ENCODE data around the gene CABP2.

DNA sequence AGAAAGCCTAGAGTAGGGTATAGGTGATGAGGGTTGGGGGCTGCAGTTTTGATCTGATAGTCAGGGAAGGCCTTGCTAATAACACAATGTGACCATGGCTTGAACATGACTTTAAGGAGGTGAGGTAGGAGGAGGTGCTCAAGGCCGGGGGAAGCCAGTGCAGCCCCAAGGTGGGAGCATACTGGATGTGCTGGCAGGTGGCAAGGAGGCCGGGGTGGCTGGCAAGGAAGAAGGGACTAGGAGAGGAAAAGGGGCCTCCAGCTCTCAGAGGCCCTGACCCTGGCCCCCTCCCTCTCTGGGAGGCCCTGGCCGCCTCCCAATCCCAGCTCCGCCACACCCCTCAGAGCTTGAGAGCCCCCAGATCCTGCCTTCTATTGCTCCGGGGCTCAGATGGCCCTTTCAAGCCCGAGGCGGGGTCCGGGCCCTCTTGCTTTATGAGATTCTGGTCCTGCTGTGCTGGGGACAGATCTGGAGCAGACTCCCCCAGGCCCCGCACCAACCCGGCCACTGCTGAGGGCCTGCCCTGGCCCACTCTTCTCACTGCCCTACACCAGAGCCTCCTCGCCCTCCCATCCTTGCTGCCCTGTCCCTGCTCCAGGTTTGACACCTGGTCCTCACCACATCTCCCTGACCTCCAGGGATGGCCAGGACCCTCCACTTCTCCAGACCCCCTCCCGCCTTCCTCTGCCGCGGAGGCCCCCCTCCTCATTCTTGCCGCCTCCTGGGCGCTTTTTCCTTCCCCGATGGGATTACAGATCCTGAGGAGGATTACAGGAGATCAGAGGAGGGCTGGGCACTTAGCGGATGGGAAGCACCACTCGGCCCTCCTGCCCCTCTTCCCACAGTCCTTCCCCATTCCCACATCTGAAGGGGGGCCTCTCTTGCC lies 19.9 kb downstream of the CABP2 start:
- TF ChIP-seq, protein P1, sequence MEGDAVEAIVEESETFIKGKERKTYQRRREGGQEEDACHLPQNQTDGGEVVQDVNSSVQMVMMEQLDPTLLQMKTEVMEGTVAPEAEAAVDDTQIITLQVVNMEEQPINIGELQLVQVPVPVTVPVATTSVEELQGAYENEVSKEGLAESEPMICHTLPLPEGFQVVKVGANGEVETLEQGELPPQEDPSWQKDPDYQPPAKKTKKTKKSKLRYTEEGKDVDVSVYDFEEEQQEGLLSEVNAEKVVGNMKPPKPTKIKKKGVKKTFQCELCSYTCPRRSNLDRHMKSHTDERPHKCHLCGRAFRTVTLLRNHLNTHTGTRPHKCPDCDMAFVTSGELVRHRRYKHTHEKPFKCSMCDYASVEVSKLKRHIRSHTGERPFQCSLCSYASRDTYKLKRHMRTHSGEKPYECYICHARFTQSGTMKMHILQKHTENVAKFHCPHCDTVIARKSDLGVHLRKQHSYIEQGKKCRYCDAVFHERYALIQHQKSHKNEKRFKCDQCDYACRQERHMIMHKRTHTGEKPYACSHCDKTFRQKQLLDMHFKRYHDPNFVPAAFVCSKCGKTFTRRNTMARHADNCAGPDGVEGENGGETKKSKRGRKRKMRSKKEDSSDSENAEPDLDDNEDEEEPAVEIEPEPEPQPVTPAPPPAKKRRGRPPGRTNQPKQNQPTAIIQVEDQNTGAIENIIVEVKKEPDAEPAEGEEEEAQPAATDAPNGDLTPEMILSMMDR (IDR thresholded peaks at IDR 0.05; ENCODE audit: borderline replicate concordance, extremely low read depth, low read length, poor library complexity, severe bottlenecking): no peak
- no peak for TF ChIP-seq EZH2 (IDR thresholded peaks at IDR 0.05; ENCODE audit: borderline replicate concordance, low read depth, low read length, severe bottlenecking)

All from DND-41 (cell line).